ENCODE results near the gene GREM1.

Gene GREM1

GRCh38 chr15:32698773-32699390 lies 18.9 kb upstream of the GREM1 start:
- no peak for DNase-seq

GRCh38 chr15:32700501-32701150 lies 17.2 kb upstream of the GREM1 start:
- DNase-seq: no peak

GRCh38 chr15:32701863-32702262 lies 15.9 kb upstream of the GREM1 start:
- DNase-seq: no peak

GRCh38 chr15:32704395-32704981 lies 13.3 kb upstream of the GREM1 start:
- DNase-seq: no peak

GRCh38 chr15:32705446-32705845 lies 12.4 kb upstream of the GREM1 start:
- DNase-seq: no peak

- DNase-seq: no peak
These were observed 11.1 kb upstream of the GREM1 start for GRCh38 chr15:32706704-32707103.

GRCh38 chr15:32707436-32707835 lies 10.4 kb upstream of the GREM1 start:
- DNase-seq: no peak

- DNase-seq: no peak
These were observed 8.3 kb upstream of the GREM1 start for GRCh38 chr15:32709295-32710033.

- no peak for DNase-seq
These were observed 2.5 kb upstream of the GREM1 start for GRCh38 chr15:32715276-32715675.

- DNase-seq: no peak
These were observed 1.4 kb upstream of the GREM1 start for GRCh38 chr15:32716216-32716914.

- DNase-seq: no peak
These were observed 834 bp upstream of the GREM1 start for GRCh38 chr15:32716915-32717425.

- no peak for DNase-seq
These were observed 520 bp downstream of the GREM1 start for GRCh38 chr15:32718227-32718820.

- DNase-seq: no peak
These were observed 1.3 kb downstream of the GREM1 start for GRCh38 chr15:32718821-32719716.

GRCh38 chr15:32721596-32721995 lies 3.8 kb downstream of the GREM1 start:
- no peak for DNase-seq

- no peak for DNase-seq
These were observed 4.3 kb downstream of the GREM1 start for GRCh38 chr15:32722136-32722535.

GRCh38 chr15:32723171-32723948 lies 5.6 kb downstream of the GREM1 start:
- no peak for DNase-seq

- no peak for DNase-seq
These were observed 12.0 kb downstream of the GREM1 start for GRCh38 chr15:32729700-32730395.

GRCh38 chr15:32730677-32731654 lies 13.2 kb downstream of the GREM1 start:
- no peak for DNase-seq
